Neural cell (in vitro differentiated cells): ENCODE measurements around the gene DEUP1.

Experiments used
- EP300 ChIP-seq: fragments of 450-650 bp; conservative IDR thresholded peaks from 2 replicates; pipeline ENCODE4 v1.6.1; 2014; ENCODE audit warnings: antibody characterized with exemption, mild to moderate bottlenecking, moderate library complexity; ENCODE audit not compliant: poor library complexity, severe bottlenecking
- EZH2 ChIP-seq: fragments of 200-600, 300-800 bp; shearing (Covaris generic), sonication (generic); IDR thresholded peaks from 2 replicates; pipeline ENCODE4 v1.6.1; 2014; ENCODE audit warnings: antibody characterized with exemption, low read length, borderline replicate concordance, mild to moderate bottlenecking; ENCODE audit not compliant: insufficient read depth, poor library complexity, severe bottlenecking
- POLR2AphosphoS5 ChIP-seq: IDR thresholded peaks from 2 replicates; pipeline ENCODE4 v1.6.1; 2012
- RAD21 ChIP-seq: fragments of 450-650 bp; conservative IDR thresholded peaks from 2 replicates; pipeline ENCODE4 v1.6.1; 2014; ENCODE audit warnings: antibody characterized with exemption, mild to moderate bottlenecking, moderate library complexity
- SMC3 ChIP-seq: fragments of 450-650 bp; conservative IDR thresholded peaks from 2 replicates; pipeline ENCODE4 v1.6.1; 2014; ENCODE audit warnings: antibody characterized with exemption, mild to moderate bottlenecking, moderate library complexity; ENCODE audit not compliant: poor library complexity
- TAF1 ChIP-seq: IDR thresholded peaks from 2 replicates; pipeline ENCODE4 v1.6.1; 2012; ENCODE audit warnings: low read depth
- TF ChIP-seq, protein P1 (sequence below): fragments of 450-650 bp; IDR thresholded peaks from 2 replicates; pipeline ENCODE4 v1.5.1; 2014; ENCODE audit warnings: antibody characterized with exemption, mild to moderate bottlenecking, moderate library complexity; ENCODE audit not compliant: poor library complexity, severe bottlenecking
- TF ChIP-seq, protein P2 (sequence below): IDR thresholded peaks from 2 replicates; pipeline ENCODE4 v1.6.1; 2012; ENCODE audit warnings: borderline replicate concordance

DNA sequence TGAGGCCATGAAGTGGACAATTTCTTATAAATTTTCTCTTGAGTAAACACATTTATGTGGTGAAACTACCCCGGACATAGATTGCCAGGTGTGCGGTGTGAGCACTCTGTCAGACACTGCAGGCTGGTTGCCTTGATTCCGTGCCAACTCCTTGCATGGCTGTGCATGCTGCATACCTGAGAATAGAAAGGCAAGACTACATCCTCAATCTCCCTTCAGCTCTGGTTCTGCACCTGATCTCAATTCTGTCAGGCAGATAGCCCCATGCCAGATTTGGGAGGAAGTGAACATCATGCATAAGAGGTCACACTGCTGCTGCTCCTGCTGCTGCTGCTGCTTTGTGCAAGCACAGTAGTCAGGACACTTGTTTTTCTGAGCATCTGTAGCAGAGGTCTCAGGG lies 42.5 kb upstream of the DEUP1 start:
- TF ChIP-seq, protein P1, sequence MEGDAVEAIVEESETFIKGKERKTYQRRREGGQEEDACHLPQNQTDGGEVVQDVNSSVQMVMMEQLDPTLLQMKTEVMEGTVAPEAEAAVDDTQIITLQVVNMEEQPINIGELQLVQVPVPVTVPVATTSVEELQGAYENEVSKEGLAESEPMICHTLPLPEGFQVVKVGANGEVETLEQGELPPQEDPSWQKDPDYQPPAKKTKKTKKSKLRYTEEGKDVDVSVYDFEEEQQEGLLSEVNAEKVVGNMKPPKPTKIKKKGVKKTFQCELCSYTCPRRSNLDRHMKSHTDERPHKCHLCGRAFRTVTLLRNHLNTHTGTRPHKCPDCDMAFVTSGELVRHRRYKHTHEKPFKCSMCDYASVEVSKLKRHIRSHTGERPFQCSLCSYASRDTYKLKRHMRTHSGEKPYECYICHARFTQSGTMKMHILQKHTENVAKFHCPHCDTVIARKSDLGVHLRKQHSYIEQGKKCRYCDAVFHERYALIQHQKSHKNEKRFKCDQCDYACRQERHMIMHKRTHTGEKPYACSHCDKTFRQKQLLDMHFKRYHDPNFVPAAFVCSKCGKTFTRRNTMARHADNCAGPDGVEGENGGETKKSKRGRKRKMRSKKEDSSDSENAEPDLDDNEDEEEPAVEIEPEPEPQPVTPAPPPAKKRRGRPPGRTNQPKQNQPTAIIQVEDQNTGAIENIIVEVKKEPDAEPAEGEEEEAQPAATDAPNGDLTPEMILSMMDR: no peak
- TF ChIP-seq EZH2 (no peak), SMC3 (no peak), POLR2AphosphoS5 (no peak), EP300 (no peak), RAD21 (no peak), TAF1 (no peak)
- TF ChIP-seq, protein P2, sequence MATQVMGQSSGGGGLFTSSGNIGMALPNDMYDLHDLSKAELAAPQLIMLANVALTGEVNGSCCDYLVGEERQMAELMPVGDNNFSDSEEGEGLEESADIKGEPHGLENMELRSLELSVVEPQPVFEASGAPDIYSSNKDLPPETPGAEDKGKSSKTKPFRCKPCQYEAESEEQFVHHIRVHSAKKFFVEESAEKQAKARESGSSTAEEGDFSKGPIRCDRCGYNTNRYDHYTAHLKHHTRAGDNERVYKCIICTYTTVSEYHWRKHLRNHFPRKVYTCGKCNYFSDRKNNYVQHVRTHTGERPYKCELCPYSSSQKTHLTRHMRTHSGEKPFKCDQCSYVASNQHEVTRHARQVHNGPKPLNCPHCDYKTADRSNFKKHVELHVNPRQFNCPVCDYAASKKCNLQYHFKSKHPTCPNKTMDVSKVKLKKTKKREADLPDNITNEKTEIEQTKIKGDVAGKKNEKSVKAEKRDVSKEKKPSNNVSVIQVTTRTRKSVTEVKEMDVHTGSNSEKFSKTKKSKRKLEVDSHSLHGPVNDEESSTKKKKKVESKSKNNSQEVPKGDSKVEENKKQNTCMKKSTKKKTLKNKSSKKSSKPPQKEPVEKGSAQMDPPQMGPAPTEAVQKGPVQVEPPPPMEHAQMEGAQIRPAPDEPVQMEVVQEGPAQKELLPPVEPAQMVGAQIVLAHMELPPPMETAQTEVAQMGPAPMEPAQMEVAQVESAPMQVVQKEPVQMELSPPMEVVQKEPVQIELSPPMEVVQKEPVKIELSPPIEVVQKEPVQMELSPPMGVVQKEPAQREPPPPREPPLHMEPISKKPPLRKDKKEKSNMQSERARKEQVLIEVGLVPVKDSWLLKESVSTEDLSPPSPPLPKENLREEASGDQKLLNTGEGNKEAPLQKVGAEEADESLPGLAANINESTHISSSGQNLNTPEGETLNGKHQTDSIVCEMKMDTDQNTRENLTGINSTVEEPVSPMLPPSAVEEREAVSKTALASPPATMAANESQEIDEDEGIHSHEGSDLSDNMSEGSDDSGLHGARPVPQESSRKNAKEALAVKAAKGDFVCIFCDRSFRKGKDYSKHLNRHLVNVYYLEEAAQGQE: no peak
